Natural killer cell (primary cell): ENCODE measurements around the gene DNAJB11. TPM values are rescaled to one million over a fixed set of nuclear protein-coding genes. Genes with fewer than 3 reads are reported as not detected.

Source experiments
- ATAC-seq, 3 donors: fragments of 150-1000 bp in 2 of 3; fragments of 200-7000 bp in 1 of 3; cut with Tn5 transposase; 1 replicate in 1 of 3; 2 replicates in 2 of 3; pipeline ENCODE4 v1.10.0; 2021; ENCODE audit warnings: mild to moderate bottlenecking in 2 of 3, moderate library complexity in 2 of 3
- DNase-seq, 2 donors: peaks; one replicate each; pipeline versions ENCODE4 v3.0.0 to v3.0.0-alpha.2; 2013 to 2021; ENCODE audit warnings: mixed read lengths in 1 of 2
- H3K27ac ChIP-seq: one replicate; pipeline ENCODE4 v1.5.1; 2013; ENCODE audit warnings: mild to moderate bottlenecking, low read length
- H3K27me3 ChIP-seq: one replicate; pipeline ENCODE4 v1.6.1; 2013; ENCODE audit warnings: low read length; ENCODE audit not compliant: control insufficient read depth, insufficient read depth
- H3K36me3 ChIP-seq: one replicate; pipeline ENCODE4 v1.6.1; 2013; ENCODE audit warnings: low read length; ENCODE audit not compliant: control insufficient read depth, insufficient read depth
- H3K4me1 ChIP-seq: one replicate; pipeline ENCODE4 v1.6.1; 2013; ENCODE audit warnings: low read length; ENCODE audit not compliant: control insufficient read depth, insufficient read depth
- H3K4me3 ChIP-seq: one replicate; pipeline ENCODE4 v1.5.1; 2013; ENCODE audit warnings: low read length
- H3K9me3 ChIP-seq: one replicate; pipeline ENCODE4 v1.6.1; 2013; ENCODE audit warnings: low read length; ENCODE audit not compliant: control insufficient read depth, insufficient read depth
- H3K27ac Mint-ChIP-seq, 2 donors: one replicate each; pipeline ENCODE4 v1.8.0; 2022; ENCODE audit warnings: mild to moderate bottlenecking in 2 of 2, mixed read lengths in 2 of 2, moderate library complexity in 1 of 2
- H3K27me3 Mint-ChIP-seq, 2 donors: one replicate each; pipeline ENCODE4 v1.8.0; 2022; ENCODE audit warnings: low read depth in 2 of 2, mixed read lengths in 2 of 2
- H3K36me3 Mint-ChIP-seq: one replicate; pipeline ENCODE4 v1.8.0; 2022; ENCODE audit warnings: mixed read lengths
- H3K4me1 Mint-ChIP-seq, 2 donors: one replicate each; pipeline ENCODE4 v1.8.0; 2022; ENCODE audit warnings: mixed read lengths in 2 of 2
- H3K4me3 Mint-ChIP-seq: one replicate; pipeline ENCODE4 v1.8.0; 2022; ENCODE audit warnings: mild to moderate bottlenecking, moderate library complexity, mixed read lengths
- H3K9me3 Mint-ChIP-seq, 2 donors: one replicate each; pipeline ENCODE4 v1.8.0; 2022; ENCODE audit warnings: mixed read lengths in 2 of 2
- CTCF ChIP-seq: fragments of 200-600 bp; IDR thresholded peaks from one replicate; pipeline ENCODE4 v1.8.0; 2022; ENCODE audit warnings: antibody characterized with exemption
- WGBS: methylation state at CpG from one replicate; pipeline ENCODE4 v1.1.7; 2013; ENCODE audit warnings: missing lambda C conversion rate; ENCODE audit not compliant: insufficient coverage; 5-methylcytosine and 5-hydroxymethylcytosine counted together
- intact Hi-C: fragments of 100-400 bp; cut with micrococcal nuclease; formaldehyde crosslinking; loops from one replicate; pipeline ENCODE4 v1.14.2; 2022
- total RNA-seq, 4 donors: library from RNA; stranded (reverse); fragments of 120-200 nt in 1 of 4; gene quantifications; one replicate each; pipeline versions ENCODE4 v1.2.3 to v1.2.4, GENCODE V29; 2013 to 2022

The DNAJB11 gene
- total RNA-seq, 3 donors from 2014 or later (not counting 1 experiment from before 2014, with no cell fraction given) = 85.9 to 112 (median 111) TPM

- intact Hi-C loops = loop anchor here (5.0 kb wide), 2 partner anchors 362 to 548 kb away; no protein-coding TSS in a partner anchor
- Histone ChIP-seq H3K27me3 (peaks cover 8% of the 10 kb centered on the region), H3K36me3 (no peaks in the 10 kb centered on the region), H3K27ac (no peak overlapping the region), H3K4me1 (peaks cover 11% of the 10 kb centered on the region), H3K4me3 (no peak overlapping the region), H3K9me3 (no peaks in the 10 kb centered on the region)
- H3K27ac Mint-ChIP-seq = no peak overlapping the region
- no peaks in the 10 kb centered on the region for H3K9me3 Mint-ChIP-seq
- H3K27me3 Mint-ChIP-seq = peaks cover 34 to 38% of the 10 kb centered on the region in 2 donors
- DNase-seq (no peak), ATAC-seq (no peak)
- H3K36me3 Mint-ChIP-seq = no peaks in the 10 kb centered on the region
- 87% methylated on average over 5 of the region's 5 CpGs for WGBS
- peaks cover 11 to 12% of the 10 kb centered on the region in 2 donors for H3K4me1 Mint-ChIP-seq
- no peak for TF ChIP-seq CTCF
- no peak overlapping the region for H3K4me3 Mint-ChIP-seq
Measured at GRCh38 chr3:186619787-186620212, 49.3 kb downstream of the DNAJB11 start.

GRCh38 chr3:186620213-186621092, 49.9 kb downstream of the DNAJB11 start:
- DNase-seq (no peak), ATAC-seq (no peak)
- intact Hi-C loops = no loop called here
- Mint-ChIP-seq H3K4me1 (peaks cover 8% of the 10 kb centered on the region in 2 donors), H3K27me3 (peaks cover 31 to 33% of the 10 kb centered on the region in 2 donors), H3K27ac (no peak overlapping the region), H3K36me3 (no peaks in the 10 kb centered on the region), H3K4me3 (no peak overlapping the region), H3K9me3 (no peaks in the 10 kb centered on the region)
- no peak overlapping the region for H3K27ac ChIP-seq
- H3K4me1 ChIP-seq = peaks cover 10% of the 10 kb centered on the region
- no peaks in the 10 kb centered on the region for H3K36me3 ChIP-seq
- no peak for TF ChIP-seq CTCF
- peaks cover 7% of the 10 kb centered on the region for H3K27me3 ChIP-seq
- H3K9me3 ChIP-seq = no peaks in the 10 kb centered on the region
- WGBS = 86% methylated on average over 15 of the region's 17 CpGs
- H3K4me3 ChIP-seq = no peak overlapping the region

- H3K27me3 ChIP-seq = peaks cover 7% of the 10 kb centered on the region
- no peaks in the 10 kb centered on the region for H3K36me3 ChIP-seq
- no peak overlapping the region for H3K27ac Mint-ChIP-seq
- H3K4me3 Mint-ChIP-seq = no peak overlapping the region
- peaks cover 5% of the 10 kb centered on the region for H3K4me1 ChIP-seq
- peaks cover 27 to 31% of the 10 kb centered on the region in 2 donors for H3K27me3 Mint-ChIP-seq
- ATAC-seq (no peak), DNase-seq (no peak)
- WGBS = 86% methylated on average over 5 of the region's 7 CpGs
- peaks cover 3 to 5% of the 10 kb centered on the region in 2 donors for H3K4me1 Mint-ChIP-seq
- TF ChIP-seq CTCF = no peak
- H3K4me3 ChIP-seq = no peak overlapping the region
- H3K36me3 Mint-ChIP-seq = no peaks in the 10 kb centered on the region
- intact Hi-C loops = no loop called here
- no peaks in the 10 kb centered on the region for H3K9me3 ChIP-seq
- no peaks in the 10 kb centered on the region for H3K9me3 Mint-ChIP-seq
- no peak overlapping the region for H3K27ac ChIP-seq
Measured at GRCh38 chr3:186621894-186622650, 51.6 kb downstream of the DNAJB11 start.
